ENCODE results near the gene ATP8A2. TPM values are rescaled to one million over a fixed set of nuclear protein-coding genes. Genes with fewer than 3 reads are reported as not detected.

The ATP8A2 gene
- total RNA-seq, 4 donors from 2014 or later: 0.13 to 0.29 (median 0.24) TPM

GRCh38 chr13:25699056-25699455 is 327.3 kb downstream of the ATP8A2 start:
- Histone ChIP-seq H3K27ac (no peak overlapping the region), H3K36me3 (no peaks in the 10 kb centered on the region), H3K27me3 (no peaks in the 10 kb centered on the region), H3K9me3 (no peaks in the 10 kb centered on the region), H3K4me3 (replicated peaks in 1 of 3) (no peak overlapping the region), H3K4me1 (no peaks in the 10 kb centered on the region)
- DNase-seq: no peak
- 89 to 90% methylated on average over 9 of the region's 9 CpGs for WGBS, 2 donors
- TF ChIP-seq, protein P1, sequence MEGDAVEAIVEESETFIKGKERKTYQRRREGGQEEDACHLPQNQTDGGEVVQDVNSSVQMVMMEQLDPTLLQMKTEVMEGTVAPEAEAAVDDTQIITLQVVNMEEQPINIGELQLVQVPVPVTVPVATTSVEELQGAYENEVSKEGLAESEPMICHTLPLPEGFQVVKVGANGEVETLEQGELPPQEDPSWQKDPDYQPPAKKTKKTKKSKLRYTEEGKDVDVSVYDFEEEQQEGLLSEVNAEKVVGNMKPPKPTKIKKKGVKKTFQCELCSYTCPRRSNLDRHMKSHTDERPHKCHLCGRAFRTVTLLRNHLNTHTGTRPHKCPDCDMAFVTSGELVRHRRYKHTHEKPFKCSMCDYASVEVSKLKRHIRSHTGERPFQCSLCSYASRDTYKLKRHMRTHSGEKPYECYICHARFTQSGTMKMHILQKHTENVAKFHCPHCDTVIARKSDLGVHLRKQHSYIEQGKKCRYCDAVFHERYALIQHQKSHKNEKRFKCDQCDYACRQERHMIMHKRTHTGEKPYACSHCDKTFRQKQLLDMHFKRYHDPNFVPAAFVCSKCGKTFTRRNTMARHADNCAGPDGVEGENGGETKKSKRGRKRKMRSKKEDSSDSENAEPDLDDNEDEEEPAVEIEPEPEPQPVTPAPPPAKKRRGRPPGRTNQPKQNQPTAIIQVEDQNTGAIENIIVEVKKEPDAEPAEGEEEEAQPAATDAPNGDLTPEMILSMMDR (IDR thresholded peaks at IDR 0.05): no peak
- no peak for TF ChIP-seq POLR2A (IDR thresholded peaks at IDR 0.05)
- intact Hi-C loops (cut with DNase I): no loop called here

GRCh38 chr13:25699600-25699999 is 327.8 kb downstream of the ATP8A2 start:
- Histone ChIP-seq H3K4me3 (replicated peaks in 1 of 3) (no peak overlapping the region), H3K9me3 (no peaks in the 10 kb centered on the region), H3K36me3 (no peaks in the 10 kb centered on the region), H3K27me3 (no peaks in the 10 kb centered on the region), H3K27ac (no peak overlapping the region), H3K4me1 (no peaks in the 10 kb centered on the region)
- TF ChIP-seq POLR2A (IDR thresholded peaks at IDR 0.05): no peak
- TF ChIP-seq, protein P1 (IDR thresholded peaks at IDR 0.05): no peak
- DNase-seq: no peak
- intact Hi-C loops (cut with DNase I): no loop called here
- WGBS, 2 donors: 75 to 76% methylated on average over 2 of the region's 2 CpGs

DNA sequence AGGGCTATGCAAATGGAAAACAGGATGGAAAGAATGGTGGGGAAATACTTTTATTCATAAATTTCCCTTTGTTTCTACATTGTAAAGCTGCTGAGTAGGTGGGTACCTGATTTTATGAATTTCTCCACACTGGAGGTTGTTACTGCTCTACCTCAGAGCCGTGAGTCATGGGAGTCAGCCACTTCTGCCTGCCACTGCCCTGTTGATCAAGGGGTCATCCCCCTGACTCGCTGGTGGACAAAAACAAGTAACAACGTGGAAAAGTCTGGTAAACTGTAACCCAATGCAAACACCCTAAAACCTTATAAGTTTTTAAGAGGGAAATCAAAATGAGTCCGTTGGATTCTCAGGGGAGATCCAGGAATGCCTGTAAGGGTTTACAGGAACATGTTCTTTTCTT is 329.5 kb downstream of the ATP8A2 start:
- intact Hi-C loops (cut with DNase I): no loop called here
- no peaks in the 10 kb centered on the region for H3K9me3 ChIP-seq
- no peaks in the 10 kb centered on the region for H3K4me1 ChIP-seq
- H3K4me3 ChIP-seq (replicated peaks in 1 of 3): no peak overlapping the region
- TF ChIP-seq, protein P1 (IDR thresholded peaks at IDR 0.05): no peak
- no peak for TF ChIP-seq POLR2A (IDR thresholded peaks at IDR 0.05)
- H3K27ac ChIP-seq: no peak overlapping the region
- WGBS, 2 donors: 68 to 73% methylated on average over 4 of the region's 4 CpGs
- no peaks in the 10 kb centered on the region for H3K27me3 ChIP-seq
- no peaks in the 10 kb centered on the region for H3K36me3 ChIP-seq
- no peak for DNase-seq

GRCh38 chr13:25702386-25702785 is 330.6 kb downstream of the ATP8A2 start:
- WGBS, 2 donors: 92 to 94% methylated on average over 2 of the region's 2 CpGs
- intact Hi-C loops (cut with DNase I): no loop called here
- no peak overlapping the region for H3K27ac ChIP-seq
- H3K36me3 ChIP-seq: no peaks in the 10 kb centered on the region
- no peak for DNase-seq
- no peak overlapping the region for H3K4me3 ChIP-seq (replicated peaks in 1 of 3)
- H3K9me3 ChIP-seq: no peaks in the 10 kb centered on the region
- H3K27me3 ChIP-seq: no peaks in the 10 kb centered on the region
- H3K4me1 ChIP-seq: no peaks in the 10 kb centered on the region
- TF ChIP-seq POLR2A (IDR thresholded peaks at IDR 0.05): no peak
- TF ChIP-seq, protein P1 (IDR thresholded peaks at IDR 0.05): no peak

GRCh38 chr13:25707726-25708125 is 336.0 kb downstream of the ATP8A2 start:
- no peaks in the 10 kb centered on the region for H3K9me3 ChIP-seq
- TF ChIP-seq, protein P1 (IDR thresholded peaks at IDR 0.05): no peak
- TF ChIP-seq POLR2A (IDR thresholded peaks at IDR 0.05): no peak

More at GRCh38 chr13:25707726-25708125, 336.0 kb downstream of the ATP8A2 start:
- intact Hi-C loops (cut with DNase I): no loop called here
- 61 to 74% methylated on average over 1 of the region's 1 CpG for WGBS, 2 donors
- no peak for DNase-seq
- H3K4me1 ChIP-seq: peaks cover 0 to 15% of the 10 kb centered on the region in 2 donors
- H3K27me3 ChIP-seq: no peaks in the 10 kb centered on the region
- H3K36me3 ChIP-seq: no peaks in the 10 kb centered on the region
- H3K4me3 ChIP-seq (replicated peaks in 1 of 3): no peak overlapping the region
- no peak overlapping the region for H3K27ac ChIP-seq
